Astrocyte (in vitro differentiated cells and primary cell): Measurements from ENCODE around the gene C16orf95. TPM values are rescaled to one million over a fixed set of nuclear protein-coding genes. Genes with fewer than 3 reads are reported as not detected.
A peak's percentile ranks its signal among the peaks of the same experiment; 100 is the strongest.

Experiments used
- DNase-seq: peaks from one replicate; pipeline ENCODE4 v3.0.0-alpha.2; 2010; ENCODE audit warnings: low read depth
- FAIRE-seq: peaks from 2 replicates; lab custom pipeline; 2011; peaks lifted over from hg19 to GRCh38; lab: Jason Lieb, UNC
- H2AFZ ChIP-seq: 2 replicates; pipeline ENCODE4 v1.6.0; 2012; ENCODE audit warnings: low read depth, low read length, inconsistent platforms
- H3K27ac ChIP-seq: 2 replicates; pipeline ENCODE4 v1.5.1; 2011; ENCODE audit warnings: low read depth, low read length, inconsistent platforms
- H3K27me3 ChIP-seq: 2 replicates; pipeline ENCODE4 v1.6.0; 2011; ENCODE audit warnings: low read length, inconsistent platforms; ENCODE audit not compliant: insufficient read depth
- H3K36me3 ChIP-seq: 2 replicates; pipeline ENCODE4 v1.5.1; 2011; ENCODE audit warnings: low read length, inconsistent platforms; ENCODE audit not compliant: insufficient read depth
- H3K4me1 ChIP-seq: 2 replicates; pipeline ENCODE4 v1.5.1; 2011; ENCODE audit warnings: low read length, inconsistent platforms; ENCODE audit not compliant: insufficient read depth
- H3K4me2 ChIP-seq: 2 replicates; pipeline ENCODE4 v1.6.0; 2012; ENCODE audit warnings: low read length, inconsistent platforms
- H3K4me3 ChIP-seq: 2 replicates; pipeline ENCODE4 v1.5.1; 2011; ENCODE audit warnings: low read depth, mild to moderate bottlenecking, low read length, inconsistent platforms; ENCODE audit not compliant: insufficient read depth
- H3K79me2 ChIP-seq: 2 replicates; pipeline ENCODE4 v1.6.0; 2012; ENCODE audit warnings: mild to moderate bottlenecking, low read length, inconsistent platforms; ENCODE audit not compliant: insufficient read depth
- H3K9ac ChIP-seq: 2 replicates; pipeline ENCODE4 v1.6.0; 2012; ENCODE audit warnings: mild to moderate bottlenecking, low read length, inconsistent platforms
- H3K9me3 ChIP-seq: 2 replicates; pipeline ENCODE4 v1.5.1; 2012; ENCODE audit warnings: low read depth, mild to moderate bottlenecking, low read length, inconsistent platforms; ENCODE audit not compliant: insufficient read depth
- H4K20me1 ChIP-seq: 2 replicates; pipeline ENCODE4 v1.6.0; 2012; ENCODE audit warnings: low read length, inconsistent platforms; ENCODE audit not compliant: insufficient read depth
- H3K27ac Mint-ChIP-seq: one replicate; pipeline ENCODE4 v1.8.0; 2021; ENCODE audit warnings: mild to moderate bottlenecking, mixed read lengths; ENCODE audit not compliant: unreplicated experiment
- H3K27me3 Mint-ChIP-seq: one replicate; pipeline ENCODE4 v1.8.0; 2021; ENCODE audit warnings: low read depth, mixed read lengths; ENCODE audit not compliant: unreplicated experiment
- H3K36me3 Mint-ChIP-seq: one replicate; pipeline ENCODE4 v1.8.0; 2021; ENCODE audit warnings: low read depth, mixed read lengths; ENCODE audit not compliant: unreplicated experiment
- H3K4me1 Mint-ChIP-seq: one replicate; pipeline ENCODE4 v1.8.0; 2021; ENCODE audit warnings: low read depth, mixed read lengths; ENCODE audit not compliant: unreplicated experiment
- H3K4me3 Mint-ChIP-seq: one replicate; pipeline ENCODE4 v1.8.0; 2021; ENCODE audit warnings: mild to moderate bottlenecking, moderate library complexity, mixed read lengths; ENCODE audit not compliant: unreplicated experiment
- H3K9me3 Mint-ChIP-seq: one replicate; pipeline ENCODE4 v1.8.0; 2021; ENCODE audit warnings: mild to moderate bottlenecking, mixed read lengths; ENCODE audit not compliant: unreplicated experiment
- CTCF ChIP-seq: IDR thresholded peaks from 2 replicates; pipeline ENCODE4 v1.5.1; 2011; ENCODE audit warnings: low read depth, mild to moderate bottlenecking, inconsistent platforms, low read length, moderate library complexity; ENCODE audit not compliant: insufficient read depth
- EZH2 ChIP-seq: IDR thresholded peaks from 2 replicates; pipeline ENCODE4 v1.6.1; 2012; ENCODE audit warnings: mild to moderate bottlenecking, low read length, inconsistent platforms; ENCODE audit not compliant: insufficient read depth
- total RNA-seq: library from RNA; stranded (reverse); gene quantifications from 2 replicates; pipeline ENCODE4 v1.2.1, GENCODE V29; 2021

C16orf95 gene
- total RNA-seq, 1 donor from 2014 or later = 3.3 TPM

GRCh38 chr16:87276091-87276701 lies 41.0 kb downstream of the C16orf95 start:
- peaks cover 15% of the 10 kb centered on the region for H3K4me1 ChIP-seq
- DNase-seq = no peak
- H3K36me3 Mint-ChIP-seq = peaks cover 6% of the 10 kb centered on the region
- peaks cover 24% of the 10 kb centered on the region for H3K27me3 Mint-ChIP-seq
- no peak overlapping the region for H3K27ac ChIP-seq
- no peaks in the 10 kb centered on the region for H4K20me1 ChIP-seq
- H3K9ac ChIP-seq = peak overlapping the region; percentile 23
- no peaks in the 10 kb centered on the region for H3K27me3 ChIP-seq
- FAIRE-seq = no peak
- H3K9me3 Mint-ChIP-seq = no peaks in the 10 kb centered on the region
- peaks cover 15% of the 10 kb centered on the region for H3K4me1 Mint-ChIP-seq
- no peaks in the 10 kb centered on the region for H3K36me3 ChIP-seq
- H3K4me3 Mint-ChIP-seq = no peak overlapping the region
- H3K9me3 ChIP-seq = no peaks in the 10 kb centered on the region
- no peak for TF ChIP-seq EZH2
- TF ChIP-seq CTCF = no peak
- H3K4me2 ChIP-seq = peak overlapping the region; percentile 75
- H3K4me3 ChIP-seq = no peak overlapping the region
- no peak overlapping the region for H3K27ac Mint-ChIP-seq
- H2AFZ ChIP-seq = no peak overlapping the region
- no peaks in the 10 kb centered on the region for H3K79me2 ChIP-seq

- H2AFZ ChIP-seq = no peak overlapping the region
- H3K9me3 Mint-ChIP-seq = no peaks in the 10 kb centered on the region
- FAIRE-seq (no peak), DNase-seq (peak; percentile 80)
- no peak overlapping the region for H3K4me3 ChIP-seq
- no peak for TF ChIP-seq CTCF
- TF ChIP-seq EZH2 = no peak
- H3K27me3 ChIP-seq = no peaks in the 10 kb centered on the region
- peaks cover 17% of the 10 kb centered on the region for H3K27me3 Mint-ChIP-seq
- H3K9me3 ChIP-seq = no peaks in the 10 kb centered on the region
- H4K20me1 ChIP-seq = no peaks in the 10 kb centered on the region
- H3K79me2 ChIP-seq = no peaks in the 10 kb centered on the region
- H3K36me3 ChIP-seq = no peaks in the 10 kb centered on the region
- peak overlapping the region; percentile 21 for H3K4me2 ChIP-seq
- H3K4me1 ChIP-seq = peaks cover 15% of the 10 kb centered on the region
- peaks cover 3% of the 10 kb centered on the region for H3K36me3 Mint-ChIP-seq
- H3K27ac ChIP-seq = no peak overlapping the region
- no peak overlapping the region for H3K9ac ChIP-seq
- no peak overlapping the region for H3K4me3 Mint-ChIP-seq
- H3K4me1 Mint-ChIP-seq = peaks cover 11% of the 10 kb centered on the region
- no peak overlapping the region for H3K27ac Mint-ChIP-seq
Measured at GRCh38 chr16:87274794-87275193, 42.4 kb downstream of the C16orf95 start.

- Histone ChIP-seq H3K4me1 (peaks cover 15% of the 10 kb centered on the region), H3K36me3 (no peaks in the 10 kb centered on the region), H3K27ac (no peak overlapping the region), H3K9ac (no peak overlapping the region), H3K79me2 (no peaks in the 10 kb centered on the region), H4K20me1 (no peaks in the 10 kb centered on the region), H3K4me3 (no peak overlapping the region), H3K9me3 (no peaks in the 10 kb centered on the region), H3K27me3 (no peaks in the 10 kb centered on the region), H3K4me2 (no peak overlapping the region), H2AFZ (no peak overlapping the region)
- H3K4me3 Mint-ChIP-seq = no peak overlapping the region
- no peak for TF ChIP-seq CTCF
- TF ChIP-seq EZH2 = no peak
- H3K27ac Mint-ChIP-seq = no peak overlapping the region
- no peaks in the 10 kb centered on the region for H3K9me3 Mint-ChIP-seq
- DNase-seq (no peak), FAIRE-seq (no peak)
- H3K4me1 Mint-ChIP-seq = peaks cover 11% of the 10 kb centered on the region
- peaks cover 1% of the 10 kb centered on the region for H3K36me3 Mint-ChIP-seq
- peaks cover 7% of the 10 kb centered on the region for H3K27me3 Mint-ChIP-seq
Measured at GRCh38 chr16:87273471-87274030, 43.6 kb downstream of the C16orf95 start.
